ENCODE results near the gene EFCAB12. TPM values are rescaled to one million over a fixed set of nuclear protein-coding genes. Genes with fewer than 3 reads are reported as not detected.
"Not testable (repeated sequence)": the region's sequence is repeated elsewhere in the genome, so short reads cannot be mapped to it uniquely, and the experiment has no call there.

Gene EFCAB12
- total RNA-seq, 1 donor, result 0.27 TPM

DNA sequence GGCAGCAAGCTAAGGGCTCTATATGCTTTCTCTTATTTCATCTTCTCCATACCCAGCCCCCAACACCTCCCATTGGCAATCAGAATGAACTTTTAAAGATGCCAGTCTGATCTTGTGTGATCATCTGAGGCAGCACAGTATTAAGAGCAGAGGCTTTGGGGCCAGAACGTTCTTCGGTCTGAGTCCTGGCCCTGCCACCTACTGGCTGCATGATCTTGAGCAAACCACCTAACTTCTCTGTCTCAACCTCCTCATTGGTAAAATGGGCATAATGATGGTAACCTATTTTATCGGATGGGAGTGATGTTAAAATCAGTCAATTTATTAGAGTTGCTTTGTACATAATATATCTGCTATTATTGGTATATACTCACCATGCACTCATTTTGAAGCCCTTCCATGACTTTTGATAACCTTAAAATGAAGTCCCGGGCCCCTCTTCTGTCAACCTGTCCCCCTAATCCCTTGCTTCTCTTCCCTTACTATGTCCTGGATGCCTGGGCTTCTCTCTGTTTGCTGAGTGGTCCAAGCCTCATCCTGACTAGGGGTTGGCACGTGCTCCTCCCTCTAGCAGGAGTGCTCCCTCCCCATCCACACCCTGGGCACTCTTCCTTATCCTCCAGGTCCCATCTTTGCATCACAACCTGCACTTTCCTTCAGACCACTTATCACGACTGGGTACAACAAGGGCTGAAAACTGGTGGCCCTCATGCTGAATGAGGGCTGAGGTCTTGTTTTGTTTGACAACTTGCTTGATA, 6.3 kb downstream of the EFCAB12 start:
- no peak for DNase-seq (ENCODE audit: low read depth in 2 of 3, low spot score in 2 of 3)

DNA sequence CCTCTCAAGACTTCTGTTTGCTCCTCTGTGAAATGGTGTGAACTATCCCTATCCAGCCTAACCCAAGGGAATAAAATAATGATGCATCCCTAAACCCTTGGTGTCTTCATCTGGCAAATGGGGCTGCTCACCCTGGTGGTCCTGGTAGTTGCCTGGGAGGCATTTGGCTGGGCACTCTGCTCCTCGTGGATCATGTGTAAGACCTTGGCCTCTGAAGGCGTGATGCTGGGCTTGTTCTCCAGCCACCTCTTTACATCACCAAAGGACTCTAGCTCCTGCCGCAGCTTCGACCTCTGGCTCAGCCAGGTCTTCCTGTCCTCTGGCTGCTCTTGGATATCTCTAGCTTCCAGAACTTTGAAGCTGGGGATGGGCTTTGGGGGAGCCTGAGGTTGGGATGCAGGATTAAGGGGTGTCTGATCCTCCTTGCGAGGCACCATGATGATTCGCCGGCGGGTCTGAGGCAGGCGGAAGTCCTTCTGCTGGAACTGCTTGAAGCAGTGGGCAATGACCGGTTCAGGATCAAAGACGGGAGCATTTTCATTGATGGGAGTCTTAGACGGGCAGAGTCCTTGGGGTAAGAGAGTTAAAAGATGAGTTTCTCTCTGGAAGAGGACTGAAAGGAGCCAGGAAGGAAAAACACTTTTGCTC, 7.1 kb downstream of the EFCAB12 start:
- no peak for DNase-seq (ENCODE audit: low read depth in 2 of 3, low spot score in 2 of 3)

DNA sequence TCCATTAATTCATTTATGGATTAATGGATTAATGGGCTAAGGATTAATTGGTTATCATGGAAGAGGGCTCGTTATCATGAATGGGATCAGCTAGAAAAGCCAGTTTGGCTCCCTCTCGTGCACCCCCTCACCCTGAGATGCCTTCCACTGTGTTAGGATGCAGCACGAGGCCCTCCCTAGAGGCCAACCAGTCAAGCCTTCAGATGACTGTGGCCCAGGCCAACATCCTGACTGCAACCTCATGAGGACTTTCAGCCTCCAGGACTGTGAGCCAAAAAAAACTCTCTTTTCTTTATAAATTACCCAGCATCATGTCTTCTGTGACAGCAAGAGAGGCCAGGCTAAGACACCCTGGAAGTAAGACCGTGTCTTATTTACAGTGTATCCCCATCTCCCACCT, 9.0 kb downstream of the EFCAB12 start:
- no peak for DNase-seq (ENCODE audit: low read depth in 2 of 3, low spot score in 2 of 3)

DNA sequence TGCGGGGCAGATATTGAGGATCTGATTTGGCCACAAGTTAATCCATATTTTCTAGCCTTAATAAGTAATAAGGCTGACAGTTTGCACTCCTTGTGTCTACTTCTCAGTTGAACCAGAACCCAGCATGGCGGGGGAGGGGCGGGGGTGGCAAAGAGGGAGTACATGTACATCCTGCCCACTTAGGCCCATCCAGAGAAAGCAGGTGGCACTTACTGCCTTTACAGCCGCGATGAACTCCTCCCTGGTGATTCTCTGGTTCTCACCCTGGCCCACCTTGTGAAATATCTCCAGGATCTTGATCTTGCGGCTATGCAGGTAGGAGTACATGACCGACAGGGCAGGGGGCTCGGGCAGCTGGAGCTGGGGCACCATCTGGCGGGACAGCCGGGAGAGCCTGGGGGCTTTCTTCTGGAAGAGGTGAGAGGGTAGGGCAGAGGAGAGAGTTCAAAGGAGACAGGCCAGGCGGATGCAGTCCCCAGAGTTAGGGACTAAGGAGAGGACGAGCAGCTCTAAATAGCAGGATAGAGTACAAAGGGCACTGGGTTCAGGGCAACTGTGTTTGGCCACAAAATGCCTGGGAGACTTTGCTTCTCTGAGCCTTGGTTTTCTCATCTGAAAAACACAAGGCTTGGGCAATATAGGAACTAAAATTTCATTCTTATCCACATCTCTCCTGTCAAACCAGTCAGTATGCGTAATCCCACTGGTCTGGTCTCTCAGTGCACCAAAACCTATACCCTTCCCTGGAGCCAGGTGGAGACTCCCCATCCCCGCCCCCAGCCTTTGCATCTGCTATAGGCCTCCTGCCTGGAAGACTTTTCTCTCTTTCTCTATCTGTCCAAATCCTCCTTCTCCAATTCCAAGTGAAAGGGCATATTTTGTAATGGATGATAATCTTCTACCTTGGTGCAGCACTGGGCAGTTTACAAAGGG, 10.1 kb downstream of the EFCAB12 start:
- DNase-seq (ENCODE audit: low read depth in 2 of 3, low spot score in 2 of 3), result no peak

DNA sequence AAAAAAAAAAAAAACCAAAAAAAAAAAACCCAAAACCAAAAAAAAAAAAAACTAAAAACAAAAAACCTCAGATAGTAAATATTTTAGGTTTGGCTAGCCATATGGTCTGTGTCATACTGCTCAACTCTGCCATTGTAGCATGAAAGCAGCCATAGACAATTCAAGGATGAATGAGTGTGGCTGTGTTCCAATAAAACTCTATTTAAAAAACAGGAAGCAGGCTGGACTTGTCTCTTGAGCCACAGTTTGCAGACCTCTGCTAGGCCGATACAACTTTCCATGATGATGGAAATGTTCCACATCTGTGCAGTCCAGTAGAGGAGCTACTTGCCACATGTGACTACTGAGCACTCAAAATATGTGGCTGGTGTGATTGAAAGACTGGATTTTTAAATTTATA, 11.1 kb downstream of the EFCAB12 start:
- no peak for DNase-seq (ENCODE audit: low read depth in 2 of 3, low spot score in 2 of 3)

DNA sequence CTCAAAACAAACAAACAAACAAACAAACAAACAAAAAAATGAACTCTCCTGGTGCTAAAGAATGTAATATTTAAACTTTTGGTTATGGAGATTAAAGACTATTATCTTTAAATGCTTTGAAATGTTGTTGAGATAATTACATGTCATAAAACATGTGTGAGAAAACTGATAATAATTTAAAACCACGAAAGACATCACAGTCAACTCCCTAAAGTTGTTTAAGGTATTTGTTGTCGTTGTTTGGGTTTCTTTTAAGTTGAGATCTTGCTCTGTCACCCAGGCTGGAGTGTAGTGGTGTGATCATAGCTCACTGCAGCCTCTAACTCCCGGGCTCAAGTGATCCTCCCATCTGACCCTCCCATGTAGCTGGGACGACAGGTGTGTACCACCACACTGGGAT, 12.0 kb downstream of the EFCAB12 start:
- no peak for DNase-seq (ENCODE audit: low read depth in 2 of 3, low spot score in 2 of 3)

DNA sequence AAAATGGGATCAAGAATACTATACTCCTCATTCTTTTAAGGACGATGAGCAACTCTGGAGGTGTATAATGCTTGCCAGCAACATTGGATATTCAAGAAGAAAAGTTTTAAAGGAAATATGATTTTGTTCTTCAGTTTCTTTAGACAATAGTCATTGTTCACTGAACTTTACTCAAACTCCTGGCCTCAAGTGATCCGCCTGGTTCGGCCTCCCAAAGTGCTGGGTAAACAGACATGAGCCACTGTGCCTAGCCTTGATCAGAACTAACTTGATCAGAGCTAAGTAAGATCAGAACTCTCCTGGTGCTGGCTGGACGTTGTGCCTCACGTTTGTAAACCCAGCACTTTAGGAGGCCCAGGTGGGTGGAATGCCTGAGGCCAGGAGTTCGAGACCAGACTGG, 12.6 kb downstream of the EFCAB12 start:
- no peak for DNase-seq (ENCODE audit: low read depth in 2 of 3, low spot score in 2 of 3)

DNA sequence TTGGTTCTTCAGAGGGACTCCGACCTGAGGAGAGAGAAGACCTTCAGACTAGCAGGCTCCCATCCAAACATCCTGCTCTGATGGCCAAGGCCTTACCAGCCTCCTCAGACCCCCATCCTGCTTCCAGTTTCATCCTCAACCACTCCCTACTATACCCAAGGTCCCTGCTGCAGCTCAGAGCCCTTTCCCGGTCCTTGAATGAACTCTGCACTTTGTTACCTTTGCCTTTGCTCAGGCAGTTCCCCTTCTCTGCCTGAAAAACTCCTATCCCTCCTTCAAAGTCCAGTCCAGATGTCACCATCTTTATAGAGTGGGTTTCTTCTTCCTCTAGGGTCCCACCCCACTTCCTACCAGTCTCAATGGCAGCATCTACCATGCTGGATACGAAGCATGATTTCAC, 13.1 kb downstream of the EFCAB12 start:
- no peak for DNase-seq (ENCODE audit: low read depth in 2 of 3, low spot score in 2 of 3)

DNA sequence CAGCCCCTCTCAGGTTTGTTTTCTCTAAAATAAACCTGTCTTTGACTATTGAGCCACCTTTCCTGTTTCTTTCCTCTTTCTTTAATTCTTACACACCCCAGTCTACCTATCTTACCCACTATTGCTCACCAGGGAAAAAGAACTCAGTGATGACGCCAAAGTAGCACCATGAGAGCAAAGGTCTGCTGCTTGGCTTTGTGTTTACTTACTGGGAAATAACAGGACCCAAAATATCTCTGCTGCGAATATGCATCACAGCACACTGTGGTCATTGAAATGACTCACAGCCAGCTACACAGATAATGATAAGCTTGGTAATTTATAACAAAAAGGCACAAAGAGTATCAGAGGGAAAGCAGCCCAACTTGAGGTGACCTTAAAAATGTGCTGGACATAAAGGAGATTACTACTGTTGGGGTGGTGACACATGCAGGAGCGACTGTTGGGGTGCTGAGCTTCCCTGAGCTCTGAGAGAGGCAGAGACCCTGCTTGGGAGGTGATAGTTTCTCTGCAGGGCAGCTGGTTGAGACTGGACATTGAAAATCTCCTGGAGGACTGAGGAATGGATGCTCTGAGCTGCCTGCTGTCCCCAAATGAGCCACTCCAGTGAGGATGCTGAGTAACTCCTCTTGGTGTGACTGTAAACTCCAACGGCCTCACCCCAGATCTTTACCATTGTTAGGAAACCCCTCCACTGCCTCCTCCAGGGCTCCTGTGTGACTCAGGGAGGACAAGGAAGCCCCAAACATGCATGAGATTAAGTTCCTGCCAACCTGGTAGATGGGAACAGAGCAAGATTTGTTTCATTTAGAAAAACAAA, 14.5 kb downstream of the EFCAB12 start:
- DNase-seq (ENCODE audit: low read depth in 2 of 3, low spot score in 2 of 3), result no peak

DNA sequence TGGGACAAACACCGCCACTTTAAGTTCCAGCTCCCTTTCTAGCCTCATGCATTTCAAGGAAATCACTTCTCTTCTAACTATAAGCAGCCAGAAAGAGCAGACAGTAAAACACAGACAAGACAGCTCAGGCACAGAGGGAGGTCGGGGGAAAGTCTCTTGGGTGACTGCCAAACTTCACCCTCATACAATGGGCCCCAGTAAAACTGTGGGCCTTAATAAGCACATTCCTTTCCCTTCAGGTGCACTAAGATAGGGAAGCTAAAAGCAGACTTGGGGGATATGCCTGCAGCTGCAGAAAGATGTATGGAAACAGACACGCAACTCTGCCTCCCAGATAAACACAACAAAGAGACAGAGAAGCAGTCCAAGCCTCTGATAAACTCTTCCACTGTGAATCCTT, 15.2 kb downstream of the EFCAB12 start:
- not testable (repeated sequence) for DNase-seq (ENCODE audit: low read depth in 2 of 3, low spot score in 2 of 3)

DNA sequence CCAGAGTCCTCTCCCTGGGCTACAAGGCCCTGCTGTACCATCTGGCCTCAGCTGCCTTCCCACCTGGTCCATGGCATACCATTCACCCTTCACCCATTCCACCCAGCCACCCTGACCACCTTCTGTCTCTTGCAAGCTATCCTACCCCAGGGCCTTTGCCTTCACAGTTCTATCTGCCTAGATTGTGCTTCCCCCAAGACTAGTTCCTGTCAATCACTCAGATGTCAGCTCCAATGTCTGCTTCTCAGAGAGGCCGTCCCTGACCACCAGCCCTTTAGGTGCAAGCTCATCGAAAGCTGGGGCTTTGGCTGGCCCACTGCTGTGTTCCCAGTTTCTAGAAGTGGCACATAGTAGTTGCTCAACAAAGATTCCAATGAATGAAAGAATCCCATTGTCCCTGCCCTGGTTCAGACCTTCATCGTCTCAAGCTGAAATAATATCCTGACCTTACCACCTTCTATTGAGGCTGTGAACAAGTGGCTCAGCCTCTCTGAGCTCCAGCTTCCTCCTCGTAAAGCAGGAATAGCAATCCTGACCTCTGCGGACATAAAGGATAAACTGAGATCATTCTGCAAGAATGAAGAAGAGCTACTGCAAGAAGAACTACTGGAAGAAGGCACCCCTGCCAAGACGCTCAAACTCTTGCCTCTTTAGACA, 15.8 kb downstream of the EFCAB12 start:
- no peak for DNase-seq (ENCODE audit: low read depth in 2 of 3, low spot score in 2 of 3)

DNA sequence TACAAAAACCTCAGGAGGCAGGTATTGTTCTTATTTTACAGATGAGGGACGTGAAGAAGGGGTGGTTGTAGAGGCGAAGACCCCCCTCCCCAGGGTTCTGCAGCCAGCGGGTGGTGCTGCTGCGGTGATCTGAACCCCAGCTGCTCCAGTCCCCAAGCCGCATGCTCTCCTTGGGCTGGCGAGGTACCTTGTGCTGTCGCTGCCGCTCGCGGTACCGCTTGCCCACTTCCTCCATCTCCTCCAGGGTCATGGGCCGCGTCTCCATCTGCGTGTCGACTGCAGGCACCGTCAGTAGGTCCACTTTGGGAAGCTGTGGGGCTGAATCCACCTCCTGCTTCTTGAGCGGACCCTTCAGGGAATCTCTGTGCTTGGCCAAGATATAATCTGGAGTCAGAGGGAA, 17.5 kb downstream of the EFCAB12 start:
- no peak for DNase-seq (ENCODE audit: low read depth in 2 of 3, low spot score in 2 of 3)

DNA sequence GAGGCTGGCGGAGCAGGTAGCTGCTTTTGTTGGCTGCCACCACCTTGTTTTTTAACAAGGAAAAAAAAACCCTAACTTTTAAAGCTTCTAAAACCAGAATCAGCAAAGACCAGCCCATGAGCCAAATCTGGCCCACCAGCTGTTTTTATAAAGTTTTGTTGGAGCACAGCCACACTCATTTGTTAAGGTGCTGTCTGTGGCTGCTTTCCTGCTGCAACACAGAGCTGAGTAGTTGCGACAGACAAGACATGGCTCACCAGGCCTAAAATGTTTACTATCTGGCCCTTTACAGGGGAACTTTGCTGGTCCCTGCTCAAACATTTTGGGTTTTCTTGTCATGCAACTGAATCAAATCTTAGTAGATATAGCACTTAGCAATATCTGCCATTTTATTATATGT, 18.9 kb downstream of the EFCAB12 start:
- DNase-seq (ENCODE audit: low read depth in 2 of 3, low spot score in 2 of 3), result no peak

DNA sequence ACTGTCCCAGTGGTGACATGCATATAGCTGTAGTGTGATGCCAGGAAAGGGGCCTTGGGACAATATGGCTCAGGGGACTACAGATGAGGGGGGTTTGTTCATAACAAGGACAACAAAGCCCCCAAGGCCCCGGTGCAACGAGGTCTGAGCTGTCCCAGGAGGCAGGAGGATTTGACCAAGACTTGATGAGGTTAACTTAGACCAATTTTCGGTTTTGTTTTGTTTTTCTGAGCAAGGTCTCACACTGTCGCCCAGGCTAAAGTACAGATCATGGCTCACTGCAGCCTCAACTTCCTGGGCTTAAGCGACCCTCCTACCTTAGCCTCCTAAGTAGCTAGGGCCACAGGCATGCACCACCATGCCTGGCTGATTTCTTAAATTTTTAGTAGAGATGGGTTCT, 23.8 kb downstream of the EFCAB12 start:
- no peak for DNase-seq (ENCODE audit: low read depth in 2 of 3, low spot score in 2 of 3)

DNA sequence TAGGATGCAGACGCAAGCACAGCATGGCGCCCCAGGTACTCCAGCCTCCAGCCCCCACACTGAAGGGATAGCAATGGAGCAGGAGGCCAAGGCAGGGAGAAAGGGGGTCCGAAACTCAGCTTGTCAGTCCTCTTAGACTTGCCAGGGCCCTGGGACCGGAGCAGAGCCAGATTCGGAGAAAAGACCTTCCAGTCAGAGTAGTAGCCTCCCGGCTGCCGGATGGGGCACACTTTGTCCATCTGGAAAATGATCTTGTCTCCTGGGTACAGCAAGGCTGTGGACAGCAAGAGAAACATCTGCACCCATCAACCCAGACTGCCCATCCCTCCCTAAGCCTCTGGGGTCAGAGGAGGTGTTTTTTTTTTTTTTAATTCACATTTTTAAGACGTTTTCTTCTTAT, 24.3 kb downstream of the EFCAB12 start:
- no peak for DNase-seq (ENCODE audit: low read depth in 2 of 3, low spot score in 2 of 3)

DNA sequence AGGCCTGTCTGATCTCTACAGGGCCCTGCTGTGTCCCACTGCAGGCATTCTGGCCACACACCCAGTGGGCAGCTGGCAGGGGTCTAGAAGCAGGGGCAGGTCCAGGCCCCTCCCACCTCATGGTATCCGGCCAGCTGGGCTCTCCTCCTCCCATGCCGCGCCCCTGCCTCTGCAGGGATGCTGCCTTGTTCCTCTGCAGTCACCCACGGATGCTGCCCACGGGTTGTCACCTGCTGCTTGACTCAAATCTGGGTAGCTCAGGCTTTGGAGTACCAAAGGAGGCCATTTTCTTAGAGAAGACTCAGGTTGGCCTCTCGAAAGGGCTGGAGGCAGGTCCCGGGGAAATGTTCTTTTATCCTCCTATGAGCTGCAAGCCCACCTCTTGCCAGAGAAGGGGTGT, 25.0 kb downstream of the EFCAB12 start:
- DNase-seq (ENCODE audit: low read depth in 2 of 3, low spot score in 2 of 3), result no peak

DNA sequence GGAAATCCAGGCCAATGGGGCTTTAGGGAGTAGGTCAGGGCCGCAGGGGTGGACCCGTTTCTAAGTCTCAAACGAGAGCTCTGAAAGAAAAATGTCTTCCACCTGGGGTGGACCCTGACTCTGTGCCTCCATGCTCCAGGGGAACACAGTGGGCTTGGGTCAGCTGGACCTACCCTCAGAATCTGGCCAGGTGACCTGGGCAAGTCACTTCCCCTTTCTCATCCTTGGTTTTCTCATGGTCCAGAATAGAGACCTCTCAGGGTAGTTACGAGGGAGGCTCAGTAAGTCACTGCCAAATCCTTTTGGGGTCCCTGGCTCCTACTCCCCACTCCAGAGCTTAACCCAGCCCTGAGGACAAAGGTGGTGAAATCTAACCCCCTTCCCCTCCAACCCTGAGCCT, 25.8 kb downstream of the EFCAB12 start:
- no peak for DNase-seq (ENCODE audit: low read depth in 2 of 3, low spot score in 2 of 3)

DNA sequence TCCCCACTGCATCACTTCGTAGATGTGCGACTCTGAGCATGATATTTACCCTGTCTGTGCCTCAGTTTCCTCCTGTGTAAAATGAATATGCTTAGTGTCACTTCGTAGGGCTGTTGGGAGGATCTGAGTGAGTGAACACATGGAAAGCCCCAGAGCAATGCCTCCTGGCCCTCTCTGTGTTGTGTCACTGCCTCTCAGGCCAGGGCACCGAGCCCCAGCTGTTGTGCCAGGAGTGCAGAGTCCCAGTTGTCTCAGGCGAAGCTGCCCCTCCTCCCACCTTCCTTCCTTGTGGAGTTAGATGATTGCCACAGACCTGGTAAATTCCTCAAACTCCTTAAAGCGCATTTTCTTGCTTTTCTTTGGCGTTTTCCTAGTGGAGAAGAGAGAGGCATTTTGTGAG, 26.2 kb downstream of the EFCAB12 start:
- no peak for DNase-seq (ENCODE audit: low read depth in 2 of 3, low spot score in 2 of 3)

DNA sequence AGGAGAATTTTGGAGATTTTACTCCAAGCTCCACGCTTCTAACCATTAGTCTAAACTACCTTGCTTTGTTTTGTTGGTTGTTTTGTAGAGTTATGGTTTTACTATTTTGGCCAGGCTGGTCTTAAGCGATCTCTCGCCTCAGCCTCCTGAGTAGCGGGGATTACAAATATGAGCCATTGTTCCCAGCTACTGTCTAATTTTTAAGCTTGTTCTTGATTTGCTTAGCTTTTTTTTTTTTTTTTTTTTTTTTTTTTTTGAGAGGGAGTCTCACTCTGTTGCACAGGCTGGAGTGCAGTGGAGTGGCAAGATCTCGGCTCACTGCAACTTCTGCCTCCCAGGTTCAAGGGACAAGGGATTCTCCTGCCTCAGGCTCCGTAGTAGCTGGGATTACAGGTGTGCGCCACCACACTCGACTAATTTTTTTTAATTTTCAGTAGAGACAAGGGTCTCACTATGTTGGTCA, 28.5 kb downstream of the EFCAB12 start:
- DNase-seq (ENCODE audit: low read depth in 2 of 3, low spot score in 2 of 3), result no peak

Measured in hematopoietic multipotent progenitor cell (in vitro differentiated cells).